H1 (cell line): ENCODE data around the gene GARS1. TPM values are rescaled to one million over a fixed set of nuclear protein-coding genes. Genes with fewer than 3 reads are reported as not detected.

Experiments
- CTCF ChIA-PET: fragments of 300-600 bp; sonication (Branson Sonifier 250); formaldehyde crosslinking; loops from one replicate; lab custom pipeline; 2021; ENCODE audit not compliant: partially characterized antibody; lab: Charles Lee
- POLR2A ChIA-PET: fragments of 300-600 bp; sonication (Branson Sonifier 250); formaldehyde crosslinking; loops from one replicate; lab custom pipeline; 2021; ENCODE audit warnings: inconsistent platforms; ENCODE audit not compliant: partially characterized antibody; lab: Charles Lee
- DNase-seq, 2 experiments: peaks; one replicate each; pipeline versions ENCODE4 v3.0.0 to v3.0.0-alpha.2; 2010 to 2022; ENCODE audit warnings: low spot score in 2 of 2, low read depth in 1 of 2, mixed read lengths in 1 of 2
- FAIRE-seq: peaks from 2 replicates; lab custom pipeline; 2011; peaks lifted over from hg19 to GRCh38; lab: Jason Lieb, UNC
- H2AFZ ChIP-seq: 2 replicates; pipeline ENCODE4 v1.8.1; 2012; ENCODE audit warnings: low read length, inconsistent platforms
- H2AK5ac ChIP-seq: 2 replicates; pipeline ENCODE4 v1.6.1; 2013; ENCODE audit warnings: low read depth, low read length
- H2BK120ac ChIP-seq: replicated peaks from 2 replicates; pipeline ENCODE3; 2013; ENCODE audit warnings: low read depth, low read length, inconsistent platforms
- H2BK12ac ChIP-seq: 2 replicates; pipeline ENCODE4 v1.6.1; 2013; ENCODE audit warnings: low read depth, low read length
- H2BK15ac ChIP-seq: 2 replicates; pipeline ENCODE4 v1.6.1; 2013; ENCODE audit warnings: low read length
- H2BK20ac ChIP-seq: 2 replicates; pipeline ENCODE4 v1.6.1; 2013; ENCODE audit warnings: low read length
- H2BK5ac ChIP-seq: 2 replicates; pipeline ENCODE4 v1.6.1; 2013; ENCODE audit warnings: low read depth, low read length
- H3K14ac ChIP-seq: 2 replicates; pipeline ENCODE4 v1.6.1; 2013; ENCODE audit warnings: inconsistent platforms; ENCODE audit not compliant: insufficient read length
- H3K18ac ChIP-seq: 2 replicates; pipeline ENCODE4 v1.6.1; 2013; ENCODE audit warnings: low read length; ENCODE audit errors: extremely low read depth
- H3K23ac ChIP-seq: 2 replicates; pipeline ENCODE4 v1.6.1; 2013; ENCODE audit warnings: inconsistent platforms; ENCODE audit not compliant: insufficient read length
- H3K23me2 ChIP-seq: 2 replicates; pipeline ENCODE4 v1.6.1; 2013; ENCODE audit warnings: low read depth, low read length
- H3K27ac ChIP-seq: 2 replicates; pipeline ENCODE4 v1.6.1; 2011; ENCODE audit warnings: low read depth, low read length, inconsistent platforms
- H3K27me3 ChIP-seq, 4 experiments: replicated peaks in 1 of 4; 1 replicate in 1 of 4; 2 replicates in 3 of 4; pipeline versions ENCODE4 v1.6.1 to v1.8.1; 2011 to 2013; ENCODE audit warnings: low read length in 3 of 4, mild to moderate bottlenecking in 3 of 4, inconsistent platforms in 2 of 4, mixed read lengths in 2 of 4, moderate library complexity in 1 of 4; ENCODE audit not compliant: control insufficient read depth in 3 of 4, insufficient read depth in 3 of 4; ENCODE audit errors: extremely low read depth in 1 of 4
- H3K36me3 ChIP-seq, 4 experiments: 2 replicates each; pipeline versions ENCODE4 v1.6.1 to v1.8.1; 2011 to 2013; ENCODE audit warnings: mild to moderate bottlenecking in 4 of 4, low read length in 3 of 4, moderate library complexity in 2 of 4, control low read depth in 1 of 4, inconsistent platforms in 1 of 4; ENCODE audit not compliant: insufficient read depth in 4 of 4, control insufficient read depth in 2 of 4
- H3K4ac ChIP-seq: replicated peaks from 2 replicates; pipeline ENCODE3; 2013; ENCODE audit warnings: low read length, low read depth, mixed read lengths, inconsistent platforms; ENCODE audit not compliant: insufficient read length
- H3K4me1 ChIP-seq, 4 experiments: replicated peaks in 1 of 4; 1 replicate in 1 of 4; 2 replicates in 3 of 4; pipeline versions ENCODE4 v1.6.1 to v1.8.1; 2011 to 2013; ENCODE audit warnings: low read length in 3 of 4, inconsistent platforms in 2 of 4, mixed read lengths in 1 of 4; ENCODE audit not compliant: insufficient read depth in 4 of 4, control insufficient read depth in 3 of 4
- H3K4me2 ChIP-seq, 2 experiments: 2 replicates each; pipeline versions ENCODE4 v1.6.1 to v1.8.1; 2011 to 2013; ENCODE audit warnings: low read depth in 2 of 2, low read length in 2 of 2, control low read depth in 1 of 2, inconsistent platforms in 1 of 2, mild to moderate bottlenecking in 1 of 2; ENCODE audit not compliant: insufficient read depth in 1 of 2
- H3K4me3 ChIP-seq, 4 experiments: fragments of 200-600, 300-600 bp in 1 of 4; sonication (generic), shearing (Covaris generic), sonication (Bioruptor Twin) in 1 of 4; 2 replicates each; pipeline versions ENCODE4 v1.5.1 to v1.8.1; 2011 to 2016; ENCODE audit warnings: low read length in 4 of 4, low read depth in 3 of 4, control low read depth in 2 of 4, inconsistent platforms in 2 of 4, mild to moderate bottlenecking in 2 of 4, mixed read lengths in 1 of 4, moderate library complexity in 1 of 4; ENCODE audit not compliant: insufficient read depth in 2 of 4; ENCODE audit errors: extremely low read depth in 1 of 4
- H3K56ac ChIP-seq: replicated peaks from 2 replicates; pipeline ENCODE3; 2013; ENCODE audit warnings: low read depth, mild to moderate bottlenecking, mixed read lengths, low read length, inconsistent platforms; ENCODE audit not compliant: insufficient read length
- H3K79me1 ChIP-seq: 2 replicates; pipeline ENCODE4 v1.6.1; 2013; ENCODE audit warnings: low read depth, low read length, control low read depth
- H3K79me2 ChIP-seq, 2 experiments: 2 replicates each; pipeline versions ENCODE4 v1.6.1 to v1.8.1; 2012 to 2013; ENCODE audit warnings: low read length in 2 of 2, mild to moderate bottlenecking in 2 of 2, inconsistent platforms in 1 of 2; ENCODE audit not compliant: insufficient read depth in 2 of 2, control insufficient read depth in 1 of 2
- H3K9ac ChIP-seq, 4 experiments: replicated peaks in 1 of 4; 1 replicate in 1 of 4; 2 replicates in 3 of 4; pipeline versions ENCODE4 v1.6.1 to v1.8.1; 2011 to 2013; ENCODE audit warnings: low read depth in 3 of 4, low read length in 3 of 4, control low read depth in 2 of 4, mild to moderate bottlenecking in 2 of 4, moderate library complexity in 2 of 4, inconsistent platforms in 1 of 4; ENCODE audit errors: extremely low read depth in 1 of 4
- H3K9me3 ChIP-seq, 2 experiments: 2 replicates each; pipeline versions ENCODE4 v1.6.1 to v1.8.1; 2012 to 2013; ENCODE audit warnings: mild to moderate bottlenecking in 2 of 2, moderate library complexity in 2 of 2, control low read depth in 1 of 2, inconsistent platforms in 1 of 2, low read depth in 1 of 2, low read length in 1 of 2, mixed read lengths in 1 of 2; ENCODE audit not compliant: insufficient read depth in 2 of 2
- H4K20me1 ChIP-seq, 2 experiments: replicated peaks in 1 of 2; 2 replicates each; pipeline versions ENCODE3 to v1.8.1; 2011 to 2013; ENCODE audit warnings: inconsistent platforms in 2 of 2, low read length in 2 of 2, mild to moderate bottlenecking in 1 of 2; ENCODE audit not compliant: insufficient read depth in 2 of 2, control insufficient read depth in 1 of 2
- H4K5ac ChIP-seq: 2 replicates; pipeline ENCODE4 v1.6.1; 2013; ENCODE audit warnings: low read length, low read depth, mixed read lengths, inconsistent platforms; ENCODE audit not compliant: insufficient read length
- H4K8ac ChIP-seq: 2 replicates; pipeline ENCODE4 v1.8.0; 2013; ENCODE audit warnings: mild to moderate bottlenecking, moderate library complexity, low read length, inconsistent platforms; ENCODE audit not compliant: insufficient read depth; ENCODE audit errors: extremely low read depth
- H4K91ac ChIP-seq: replicated peaks from 2 replicates; pipeline ENCODE3; 2013; ENCODE audit warnings: low read length, mixed read lengths, inconsistent platforms; ENCODE audit not compliant: insufficient read length
- ASH2L ChIP-seq: fragments of 200-600, 300-600 bp; sonication (generic); IDR thresholded peaks from one replicate; pipeline ENCODE4 v1.7.1; 2017; ENCODE audit warnings: low read length
- BRCA1 ChIP-seq: IDR thresholded peaks from 2 replicates; pipeline ENCODE4 v1.6.1; 2012; ENCODE audit warnings: low read depth, low read length, improper control_type of control experiment
- CHD2 ChIP-seq: IDR thresholded peaks from 2 replicates; pipeline ENCODE4 v1.6.1; 2012; ENCODE audit warnings: low read length, improper control_type of control experiment
- CREB1 ChIP-seq: IDR thresholded peaks from 2 replicates; pipeline ENCODE4 v1.6.1; 2012; ENCODE audit warnings: inconsistent platforms
- PHF8 ChIP-seq: fragments of 200-600 bp; sonication (generic); conservative IDR thresholded peaks from 2 replicates; pipeline ENCODE4 v1.7.1; 2012; ENCODE audit warnings: low read depth, mild to moderate bottlenecking, inconsistent platforms, low read length, moderate library complexity
- RAD21 ChIP-seq, 2 experiments: IDR thresholded peaks in 1 of 2; conservative IDR thresholded peaks in 1 of 2; 2 replicates each; pipeline ENCODE4 v1.6.1; 2011; ENCODE audit warnings: low read depth in 2 of 2, low read length in 2 of 2, improper control_type of control experiment in 1 of 2, inconsistent platforms in 1 of 2, mild to moderate bottlenecking in 1 of 2, moderate library complexity in 1 of 2
- SIRT6 ChIP-seq: IDR thresholded peaks from one replicate; pipeline ENCODE4 v1.7.1; 2012; ENCODE audit warnings: low read length, inconsistent platforms
- TAF7 ChIP-seq: optimal IDR thresholded peaks from 2 replicates; pipeline ENCODE3; 2011; ENCODE audit warnings: low read depth, mild to moderate bottlenecking, inconsistent platforms, low read length, moderate library complexity, borderline replicate concordance
- TBP ChIP-seq: IDR thresholded peaks from 2 replicates; pipeline ENCODE4 v1.6.1; 2011; ENCODE audit warnings: low read depth, low read length, improper control_type of control experiment
- TEAD4 ChIP-seq: IDR thresholded peaks from 2 replicates; pipeline ENCODE4 v1.6.1; 2012; ENCODE audit warnings: low read depth, low read length, inconsistent platforms, mixed read lengths
- YY1 ChIP-seq: IDR thresholded peaks from 2 replicates; pipeline ENCODE4 v1.6.1; 2011; ENCODE audit warnings: low read depth, mild to moderate bottlenecking, low read length
- ZNF274 ChIP-seq: IDR thresholded peaks from 2 replicates; pipeline ENCODE4 v1.7.0; 2012; ENCODE audit warnings: low read length, borderline replicate concordance; ENCODE audit errors: extremely low read depth
- WGBS, 2 experiments: shearing (Covaris generic) in 1 of 2; methylation state at CpG; one replicate each; pipeline versions ENCODE4 v1.1.6 to v1.1.7; 2013 to 2015; ENCODE audit warnings: low lambda C conversion rate in 2 of 2, mixed read lengths in 2 of 2, inconsistent platforms in 1 of 2, low coverage in 1 of 2, missing lambda C conversion rate in 1 of 2; ENCODE audit not compliant: insufficient replicate concordance in 2 of 2, insufficient coverage in 1 of 2, insufficient read length in 1 of 2; ENCODE audit errors: extremely low coverage in 1 of 2, missing lambda C conversion rate in 1 of 2; 5-methylcytosine and 5-hydroxymethylcytosine counted together
- polyA plus RNA-seq, 7 experiments: library from polyadenylated mRNA; depleted of rRNA in 3 of 7; stranded (reverse) in 5 of 7; unstranded in 2 of 7; fragments of >200 nt in 5 of 7; fragments of 200-250 nt in 2 of 7; gene quantifications; 1 replicate in 5 of 7; 2 replicates in 1 of 7; 4 replicates in 1 of 7; pipeline versions ENCODE4 v1.2.1 to v1.2.3, GENCODE V29; 2011 to 2013; ENCODE audit warnings: missing spikeins in 2 of 7, mixed read lengths in 2 of 7
- total RNA-seq: library from RNA; stranded (reverse); fragmentation: NEBNext Ultra II Directional; extraction: Animal tissue kit (Norgen Biotek cat#: 25700); gene quantifications from 2 replicates; pipeline ENCODE4 v1.2.1, GENCODE V29; 2021

The GARS1 gene
- total and polyA plus RNA-seq, 2 of the 8 experiments (the other 6 are each of a cell fraction or from before 2014, with no cell fraction given) = 270 to 476 TPM

GRCh38 chr7:30548845-30549244, 45.8 kb upstream of the GARS1 start:
- H4K5ac ChIP-seq = no peak overlapping the region
- H2BK12ac ChIP-seq = no peak overlapping the region
- H2BK15ac ChIP-seq = no peak overlapping the region
- DNase-seq = peak in 1 of 2 experiments; percentile 66
- 14% methylated on average over 6 of the region's 6 CpGs; no CpG with 5 or more reads in 1 of the 2 experiments for WGBS, 2 experiments
- H3K56ac ChIP-seq = no peak overlapping the region
- H3K4ac ChIP-seq = no peak overlapping the region
- peak; percentile 99 for FAIRE-seq
- H4K8ac ChIP-seq = no peak overlapping the region
- ChIA-PET POLR2A (interaction anchor here (0.6 kb wide), 1 partner anchor 129 kb away, joined by 3 read pairs; no protein-coding TSS in a partner anchor), CTCF (interaction anchor here (0.7 to 9.5 kb wide), 19 partner anchors 12 to 382 kb away, joined by 3 to 214 read pairs (median 4); no protein-coding TSS in a partner anchor)
- no peak overlapping the region for H3K23ac ChIP-seq
- H3K4me3 ChIP-seq = no peak overlapping the region; a peak in 1 of 8 replicates
- peaks cover 0 to 8% (median 1%) of the 10 kb centered on the region in 4 experiments; a peak in 2 of 7 replicates for H3K4me1 ChIP-seq
- H3K23me2 ChIP-seq = no peaks in the 10 kb centered on the region
- no peaks in the 10 kb centered on the region for H3K36me3 ChIP-seq
- no peak overlapping the region for H4K91ac ChIP-seq
- no peak overlapping the region for H2BK120ac ChIP-seq
- H2BK5ac ChIP-seq = no peak overlapping the region
- H3K79me2 ChIP-seq = no peaks in the 10 kb centered on the region
- no peaks in the 10 kb centered on the region for H3K9me3 ChIP-seq
- H3K9ac ChIP-seq = no peak overlapping the region
- H3K27me3 ChIP-seq = no peaks in the 10 kb centered on the region
- no peak overlapping the region for H3K27ac ChIP-seq
- H3K18ac ChIP-seq = 0 out of 2 replicates have a peak overlapping the region, but pooled peaks have one; percentile 3
- no peak overlapping the region for H3K14ac ChIP-seq
- H2BK20ac ChIP-seq = no peak overlapping the region
- no peak overlapping the region for H3K4me2 ChIP-seq
- no peaks in the 10 kb centered on the region for H4K20me1 ChIP-seq
- H2AFZ ChIP-seq = peak overlapping the region; percentile 78
- no peak overlapping the region for H2AK5ac ChIP-seq
- H3K79me1 ChIP-seq = no peaks in the 10 kb centered on the region
- TF ChIP-seq TAF7 (no peak), ZNF274 (no peak), TEAD4 (0 out of 2 replicates have a peak, but pooled peaks have one; percentile 21), CREB1 (no peak), YY1 (0 out of 2 replicates have a peak, but pooled peaks have one; percentile 19), BRCA1 (no peak), SIRT6 (no peak), ASH2L (no peak), PHF8 (no peak), RAD21 (IDR thresholded peaks at IDR 0.05 in 1 of 2, conservative IDR thresholded peaks at IDR 0.05 in 1 of 2; ENCODE audit: low read depth in 2 of 2, low read length in 2 of 2) (peak; percentile 75 to 78), CHD2 (no peak), TBP (no peak)
